ENCODE measurements around the gene RAPGEF3. TPM values are rescaled to one million over a fixed set of nuclear protein-coding genes. Genes with fewer than 3 reads are reported as not detected.
A peak's percentile ranks its signal among the peaks of the same experiment; 100 is the strongest.

The RAPGEF3 gene
- polyA plus RNA-seq, 3 donors, result 0.08 to 2.5 (median 0.60) TPM

DNA sequence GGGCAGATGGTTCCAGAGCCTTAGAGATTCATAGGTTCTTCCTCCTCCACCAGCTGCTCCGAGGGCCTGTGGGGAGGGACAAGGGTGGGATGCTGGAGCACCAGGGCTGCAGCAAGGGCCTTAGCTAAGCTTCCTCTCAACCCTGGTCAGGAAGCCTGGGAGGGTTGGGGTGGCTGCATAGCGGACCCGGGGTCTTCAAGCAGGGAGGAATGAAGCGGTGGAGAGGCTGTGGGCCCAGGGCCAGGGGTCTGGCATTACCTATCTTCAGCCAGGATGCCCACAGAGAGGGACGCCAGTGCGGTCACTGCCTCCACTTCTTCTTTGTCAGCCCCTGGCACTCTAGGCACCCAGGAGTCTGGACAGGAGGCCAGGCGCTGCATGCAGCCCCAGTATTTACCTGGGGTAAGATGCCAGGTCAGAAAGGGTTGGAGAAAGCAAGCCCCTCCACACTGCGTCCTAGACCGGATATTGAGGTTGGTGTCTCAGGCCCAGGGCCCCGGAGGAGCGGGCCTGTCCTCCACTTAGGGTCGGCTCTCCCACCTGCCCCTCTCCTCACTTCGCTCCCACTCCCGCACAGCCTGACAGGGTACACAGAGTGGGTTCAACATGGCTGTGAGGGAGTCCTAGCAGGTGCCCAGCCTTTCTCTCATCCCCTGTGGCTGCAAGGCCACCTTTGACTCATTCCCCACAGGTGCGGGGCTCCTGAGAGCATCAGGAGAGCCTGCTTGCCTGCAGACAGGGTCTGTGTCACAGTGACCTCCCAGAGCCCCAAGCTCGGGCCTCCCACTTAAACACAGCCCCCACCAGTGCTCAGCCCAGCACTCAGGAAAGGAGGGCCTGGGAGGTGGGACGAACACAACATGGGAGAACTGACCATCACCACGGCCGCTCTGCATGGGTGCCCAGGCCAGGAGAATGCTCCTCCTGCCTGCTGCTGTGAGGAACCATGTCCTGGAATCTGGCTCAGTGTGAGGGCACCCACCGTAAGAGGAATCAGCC, 25.4 kb upstream of the RAPGEF3 start:
- H3K4me1 ChIP-seq (ENCODE audit: control insufficient read depth in 1 of 2, insufficient read depth in 2 of 2, low read length in 2 of 2), result no peaks in the 10 kb centered on the region
- no peak overlapping the region for H3K4me2 ChIP-seq (replicated peaks; ENCODE audit: extremely low read depth, low read length, poor library complexity, severe bottlenecking)
- H3K9me3 Mint-ChIP-seq, result no peaks in the 10 kb centered on the region
- DNase-seq, result no peak
- intact Hi-C loops (cut with micrococcal nuclease), result loop anchor here (10.0 kb wide), 2 partner anchors 51 to 129 kb away; no protein-coding TSS in a partner anchor
- no peak overlapping the region for H3K27ac ChIP-seq (ENCODE audit: low read depth in 1 of 2, low read length in 2 of 2)
- no peaks in the 10 kb centered on the region for H3K79me2 ChIP-seq (ENCODE audit: insufficient read depth, low read length)
- peaks cover 0 to 1% (median 0%) of the 10 kb centered on the region in 3 donors for H3K27me3 Mint-ChIP-seq (ENCODE audit: low read depth in 3 of 3)
- H3K36me3 Mint-ChIP-seq, result peaks cover 75 to 83% of the 10 kb centered on the region in 2 donors
- H3K4me1 Mint-ChIP-seq, result no peaks in the 10 kb centered on the region
- H3K27ac Mint-ChIP-seq, result peak overlapping the region in 1 of 7 donors; percentile 35
- H3K9me3 ChIP-seq (replicated peaks in 1 of 2; ENCODE audit: control insufficient read depth in 1 of 2, insufficient read depth in 1 of 2, low read length in 2 of 2), result no peaks in the 10 kb centered on the region
- TF ChIP-seq, protein P1, sequence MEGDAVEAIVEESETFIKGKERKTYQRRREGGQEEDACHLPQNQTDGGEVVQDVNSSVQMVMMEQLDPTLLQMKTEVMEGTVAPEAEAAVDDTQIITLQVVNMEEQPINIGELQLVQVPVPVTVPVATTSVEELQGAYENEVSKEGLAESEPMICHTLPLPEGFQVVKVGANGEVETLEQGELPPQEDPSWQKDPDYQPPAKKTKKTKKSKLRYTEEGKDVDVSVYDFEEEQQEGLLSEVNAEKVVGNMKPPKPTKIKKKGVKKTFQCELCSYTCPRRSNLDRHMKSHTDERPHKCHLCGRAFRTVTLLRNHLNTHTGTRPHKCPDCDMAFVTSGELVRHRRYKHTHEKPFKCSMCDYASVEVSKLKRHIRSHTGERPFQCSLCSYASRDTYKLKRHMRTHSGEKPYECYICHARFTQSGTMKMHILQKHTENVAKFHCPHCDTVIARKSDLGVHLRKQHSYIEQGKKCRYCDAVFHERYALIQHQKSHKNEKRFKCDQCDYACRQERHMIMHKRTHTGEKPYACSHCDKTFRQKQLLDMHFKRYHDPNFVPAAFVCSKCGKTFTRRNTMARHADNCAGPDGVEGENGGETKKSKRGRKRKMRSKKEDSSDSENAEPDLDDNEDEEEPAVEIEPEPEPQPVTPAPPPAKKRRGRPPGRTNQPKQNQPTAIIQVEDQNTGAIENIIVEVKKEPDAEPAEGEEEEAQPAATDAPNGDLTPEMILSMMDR (IDR thresholded peaks at IDR 0.05), result no peak
- H4K20me1 ChIP-seq (ENCODE audit: insufficient read depth, low read length), result peaks cover 64% of the 10 kb centered on the region
- peaks cover 73 to 84% of the 10 kb centered on the region in 2 donors for H3K36me3 ChIP-seq (replicated peaks in 1 of 2; ENCODE audit: control insufficient read depth in 1 of 2, insufficient read depth in 2 of 2, low read length in 2 of 2)
- no peak overlapping the region for H3K4me3 ChIP-seq (replicated peaks in 1 of 3; ENCODE audit: low read depth in 2 of 3, low read length in 3 of 3)
- no peak overlapping the region for H3K4me3 Mint-ChIP-seq
- no peaks in the 10 kb centered on the region for H3K27me3 ChIP-seq (ENCODE audit: control insufficient read depth in 2 of 2, insufficient read depth in 2 of 2, low read length in 2 of 2)
- H3K9ac ChIP-seq (ENCODE audit: insufficient read depth, low read length, poor library complexity, severe bottlenecking), result no peak overlapping the region
- no peak overlapping the region for H2AFZ ChIP-seq (ENCODE audit: insufficient read depth, low read depth, low read length, poor library complexity, severe bottlenecking)
- 100% methylated on average over 9 of the region's 20 CpGs for WGBS (ENCODE audit: insufficient coverage)

DNA sequence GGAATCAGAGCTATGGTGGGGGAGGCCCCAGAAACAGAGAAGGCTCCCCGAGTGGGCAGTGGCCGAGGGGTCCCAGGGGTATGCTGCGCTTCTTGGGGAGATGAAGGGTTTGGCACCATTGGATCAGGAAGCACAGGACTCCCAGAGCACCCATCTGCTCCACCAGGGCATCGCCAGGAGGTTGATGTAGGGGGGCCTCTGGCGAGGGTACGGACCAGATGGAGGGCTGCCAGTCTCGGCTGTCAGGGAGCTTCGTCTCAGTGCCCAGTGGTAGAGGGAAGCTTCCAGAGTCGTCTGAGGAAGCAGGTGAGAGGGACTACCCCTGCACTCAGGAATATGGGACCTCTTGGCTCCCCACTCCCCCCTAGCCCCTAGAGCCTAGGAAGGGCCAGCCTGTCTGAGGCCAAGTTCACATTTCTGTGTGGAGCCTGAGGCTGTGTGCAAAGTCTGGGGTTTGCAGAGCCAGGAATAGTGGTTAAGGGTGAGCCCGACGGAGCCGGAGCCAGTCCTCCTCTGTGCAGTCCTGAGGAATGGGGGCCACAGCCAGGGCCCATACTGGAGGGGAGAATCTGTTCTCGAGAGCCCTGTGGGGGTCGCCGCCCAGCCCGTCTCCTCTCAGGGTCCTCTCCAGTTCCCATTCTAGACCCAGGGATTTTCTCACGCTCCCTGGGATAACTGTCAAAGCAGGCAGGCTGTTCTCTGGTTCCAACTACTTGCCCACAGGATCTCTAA, 24.5 kb upstream of the RAPGEF3 start:
- Histone ChIP-seq H4K20me1 (ENCODE audit: insufficient read depth, low read length) (peaks cover 74% of the 10 kb centered on the region), H3K4me2 (replicated peaks; ENCODE audit: extremely low read depth, low read length, poor library complexity, severe bottlenecking) (no peak overlapping the region), H3K79me2 (ENCODE audit: insufficient read depth, low read length) (no peaks in the 10 kb centered on the region), H3K4me3 (replicated peaks in 1 of 3; ENCODE audit: low read depth in 2 of 3, low read length in 3 of 3) (no peak overlapping the region), H3K27ac (ENCODE audit: low read depth in 1 of 2, low read length in 2 of 2) (no peak overlapping the region), H3K27me3 (ENCODE audit: control insufficient read depth in 2 of 2, insufficient read depth in 2 of 2, low read length in 2 of 2) (no peaks in the 10 kb centered on the region), H2AFZ (ENCODE audit: insufficient read depth, low read depth, low read length, poor library complexity, severe bottlenecking) (no peak overlapping the region), H3K9me3 (replicated peaks in 1 of 2; ENCODE audit: control insufficient read depth in 1 of 2, insufficient read depth in 1 of 2, low read length in 2 of 2) (no peaks in the 10 kb centered on the region), H3K36me3 (replicated peaks in 1 of 2; ENCODE audit: control insufficient read depth in 1 of 2, insufficient read depth in 2 of 2, low read length in 2 of 2) (peaks cover 64 to 75% of the 10 kb centered on the region in 2 donors), H3K4me1 (ENCODE audit: control insufficient read depth in 1 of 2, insufficient read depth in 2 of 2, low read length in 2 of 2) (peaks cover 3% of the 10 kb centered on the region in 2 donors), H3K9ac (ENCODE audit: insufficient read depth, low read length, poor library complexity, severe bottlenecking) (no peak overlapping the region)
- peaks cover 0 to 2% (median 0%) of the 10 kb centered on the region in 7 donors for H3K9me3 Mint-ChIP-seq
- peak overlapping the region in 1 of 7 donors; percentile 45 for H3K27ac Mint-ChIP-seq
- peaks cover 66 to 74% of the 10 kb centered on the region in 2 donors for H3K36me3 Mint-ChIP-seq
- H3K4me3 Mint-ChIP-seq, result no peak overlapping the region
- WGBS (ENCODE audit: insufficient coverage), result 93% methylated on average over 7 of the region's 17 CpGs
- TF ChIP-seq, protein P1 (IDR thresholded peaks at IDR 0.05), result no peak
- H3K4me1 Mint-ChIP-seq, result peaks cover 2% of the 10 kb centered on the region
- DNase-seq, result no peak
- H3K27me3 Mint-ChIP-seq (ENCODE audit: low read depth in 3 of 3), result peaks cover 0 to 1% (median 0%) of the 10 kb centered on the region in 3 donors
- intact Hi-C loops (cut with micrococcal nuclease), result loop anchor here (10.0 kb wide), 2 partner anchors 52 to 128 kb away; no protein-coding TSS in a partner anchor
